ENCODE results near the gene EEF1B2.
"Not testable (repeated sequence)": the region's sequence is repeated elsewhere in the genome, so short reads cannot be mapped to it uniquely, and the experiment has no call there.

EEF1B2 gene

GRCh38 chr2:206164261-206164862 is 4.7 kb downstream of the EEF1B2 start:
- DNase-seq (ENCODE audit: low read depth in 2 of 2): no peak

- not testable (repeated sequence) for DNase-seq (ENCODE audit: low read depth in 2 of 2)
These were observed 8.5 kb downstream of the EEF1B2 start for GRCh38 chr2:206168230-206168629.

GRCh38 chr2:206171624-206172397 is 12.1 kb downstream of the EEF1B2 start:
- DNase-seq (ENCODE audit: low read depth in 2 of 2): not testable (repeated sequence)

- DNase-seq (ENCODE audit: low read depth in 2 of 2): no peak
These were observed 13.5 kb downstream of the EEF1B2 start for GRCh38 chr2:206173147-206173546.

- DNase-seq (ENCODE audit: low read depth in 2 of 2): no peak
These were observed 16.4 kb downstream of the EEF1B2 start for GRCh38 chr2:206176121-206176520.

- no peak for DNase-seq (ENCODE audit: low read depth in 2 of 2)
These were observed 17.2 kb downstream of the EEF1B2 start for GRCh38 chr2:206176901-206177300.

GRCh38 chr2:206181526-206181925 is 21.8 kb downstream of the EEF1B2 start:
- DNase-seq (ENCODE audit: low read depth in 2 of 2): not testable (repeated sequence)

GRCh38 chr2:206189691-206190090 is 30.0 kb downstream of the EEF1B2 start:
- no peak for DNase-seq (ENCODE audit: low read depth in 2 of 2)

GRCh38 chr2:206190111-206190510 is 30.4 kb downstream of the EEF1B2 start:
- no peak for DNase-seq (ENCODE audit: low read depth in 2 of 2)

- no peak for DNase-seq (ENCODE audit: low read depth in 2 of 2)
These were observed 31.0 kb downstream of the EEF1B2 start for GRCh38 chr2:206190689-206191088.

GRCh38 chr2:206192157-206192556 is 32.5 kb downstream of the EEF1B2 start:
- no peak for DNase-seq (ENCODE audit: low read depth in 2 of 2)

- no peak for DNase-seq (ENCODE audit: low read depth in 2 of 2)
These were observed 34.1 kb downstream of the EEF1B2 start for GRCh38 chr2:206193671-206194357.

GRCh38 chr2:206198677-206199076 is 39.0 kb downstream of the EEF1B2 start:
- no peak for DNase-seq (ENCODE audit: low read depth in 2 of 2)

GRCh38 chr2:206201075-206201848 is 41.6 kb downstream of the EEF1B2 start:
- DNase-seq (ENCODE audit: low read depth in 2 of 2): no peak

GRCh38 chr2:206202446-206202845 is 42.8 kb downstream of the EEF1B2 start:
- DNase-seq (ENCODE audit: low read depth in 2 of 2): no peak

GRCh38 chr2:206203331-206203730 is 43.6 kb downstream of the EEF1B2 start:
- no peak for DNase-seq (ENCODE audit: low read depth in 2 of 2)

- DNase-seq (ENCODE audit: low read depth in 2 of 2): no peak
These were observed 45.0 kb downstream of the EEF1B2 start for GRCh38 chr2:206204710-206205109.

GRCh38 chr2:206207316-206207715 is 47.6 kb downstream of the EEF1B2 start:
- DNase-seq (ENCODE audit: low read depth in 2 of 2): not testable (repeated sequence)

GRCh38 chr2:206208900-206209299 is 49.2 kb downstream of the EEF1B2 start:
- no peak for DNase-seq (ENCODE audit: low read depth in 2 of 2)

GRCh38 chr2:206211657-206212255 is 52.1 kb downstream of the EEF1B2 start:
- DNase-seq (ENCODE audit: low read depth in 2 of 2): no peak

All from stimulated activated CD4-positive, alpha-beta T cell treated with anti-CD3 and anti-CD28 coated beads, Interleukin-4, amount 100 ng/mL, for 48 hours (primary cell).